IMR-90 (cell line): ENCODE measurements around the gene CYSLTR2. TPM values are rescaled to one million over a fixed set of nuclear protein-coding genes. Genes with fewer than 3 reads are reported as not detected.
"Not testable (repeated sequence)": the region's sequence is repeated elsewhere in the genome, so short reads cannot be mapped to it uniquely, and the experiment has no call there.

ENCODE experiments used
- ATAC-seq: fragments of 200-7000 bp; cut with Tn5 transposase; 2 replicates; pipeline ENCODE4 v1.9.1; 2020; ENCODE audit warnings: low read depth, mild to moderate bottlenecking, moderate library complexity
- BruUV-seq: library from RNA; stranded (reverse); fragments of 400-500 nt; replicated peaks from 2 replicates; lab custom pipeline; 2021; lab: Mats Ljungman, UMichigan
- CTCF ChIA-PET: fragments of 300-600 bp; formaldehyde crosslinking; extraction: SDS; loops from one replicate; lab custom pipeline; 2021; ENCODE audit warnings: antibody characterized with exemption; lab: Yijun Ruan, JAX
- POLR2A ChIA-PET: fragments of 300-600 bp; sonication (Branson Sonifier 250); formaldehyde crosslinking; loops from one replicate; lab custom pipeline; 2022; ENCODE audit warnings: antibody characterized with exemption; ENCODE audit not compliant: unreplicated experiment; lab: Charles Lee
- DNase-seq: peaks from one replicate; pipeline ENCODE4 v3.0.0; 2013
- H2AFZ ChIP-seq: replicated peaks from 2 replicates; pipeline ENCODE3; 2013; ENCODE audit warnings: low read length, mild to moderate bottlenecking; ENCODE audit not compliant: poor library complexity
- H2AK5ac ChIP-seq: 2 replicates; pipeline ENCODE4 v1.6.1; 2013; ENCODE audit warnings: low read depth, low read length, inconsistent platforms
- H2AK9ac ChIP-seq: replicated peaks from 2 replicates; pipeline ENCODE3; 2013; ENCODE audit warnings: mild to moderate bottlenecking, low read depth, low read length, moderate library complexity; ENCODE audit not compliant: poor library complexity
- H2BK120ac ChIP-seq: 2 replicates; pipeline ENCODE4 v1.6.1; 2013; ENCODE audit warnings: low read depth, low read length, inconsistent platforms
- H2BK15ac ChIP-seq: 3 replicates; pipeline ENCODE4 v1.6.1; 2013; ENCODE audit warnings: low read depth, low read length, inconsistent platforms
- H2BK20ac ChIP-seq: 2 replicates; pipeline ENCODE4 v1.6.1; 2013; ENCODE audit warnings: low read depth, mild to moderate bottlenecking, inconsistent platforms, low read length, moderate library complexity
- H2BK5ac ChIP-seq: 2 replicates; pipeline ENCODE4 v1.6.1; 2013; ENCODE audit warnings: mild to moderate bottlenecking, low read depth, low read length, inconsistent platforms; ENCODE audit not compliant: poor library complexity, severe bottlenecking
- H3K14ac ChIP-seq: replicated peaks from 2 replicates; pipeline ENCODE4 v1.6.1; 2013; ENCODE audit warnings: low read depth, low read length, inconsistent platforms
- H3K18ac ChIP-seq: 2 replicates; pipeline ENCODE4 v1.6.1; 2013; ENCODE audit warnings: low read depth, low read length, control low read depth
- H3K23ac ChIP-seq: 2 replicates; pipeline ENCODE4 v1.6.1; 2013; ENCODE audit warnings: low read depth, low read length, inconsistent platforms
- H3K27ac ChIP-seq: 2 replicates; pipeline ENCODE4 v1.5.1; 2013; ENCODE audit warnings: mild to moderate bottlenecking, control low read depth, low read length; ENCODE audit not compliant: insufficient read depth
- H3K27me3 ChIP-seq: 2 replicates; pipeline ENCODE4 v1.6.1; 2013; ENCODE audit warnings: low read length; ENCODE audit not compliant: control insufficient read depth, insufficient read depth
- H3K36me3 ChIP-seq: 2 replicates; pipeline ENCODE4 v1.6.1; 2013; ENCODE audit warnings: low read length, mixed read lengths; ENCODE audit not compliant: control insufficient read depth, insufficient read depth
- H3K4ac ChIP-seq: 2 replicates; pipeline ENCODE4 v1.6.1; 2013; ENCODE audit warnings: low read depth, low read length, inconsistent platforms
- H3K4me1 ChIP-seq: 2 replicates; pipeline ENCODE4 v1.6.1; 2013; ENCODE audit warnings: low read length, mixed read lengths; ENCODE audit not compliant: control insufficient read depth, insufficient read depth
- H3K4me2 ChIP-seq: 2 replicates; pipeline ENCODE4 v1.6.1; 2013; ENCODE audit warnings: low read depth, mild to moderate bottlenecking, control low read depth, low read length, moderate library complexity
- H3K4me3 ChIP-seq: 2 replicates; pipeline ENCODE4 v1.5.1; 2013; ENCODE audit warnings: low read depth, mild to moderate bottlenecking, control low read depth, low read length, moderate library complexity; ENCODE audit not compliant: insufficient read depth
- H3K56ac ChIP-seq: 2 replicates; pipeline ENCODE4 v1.6.1; 2013; ENCODE audit warnings: low read length, inconsistent platforms; ENCODE audit not compliant: insufficient read depth; ENCODE audit errors: extremely low read depth
- H3K79me1 ChIP-seq, 2 experiments: 2 replicates each; pipeline ENCODE4 v1.6.1; 2013; ENCODE audit warnings: low read length in 2 of 2, inconsistent platforms in 1 of 2, low read depth in 1 of 2
- H3K9ac ChIP-seq: 2 replicates; pipeline ENCODE4 v1.6.1; 2013; ENCODE audit warnings: low read depth, low read length, control low read depth
- H3K9me1 ChIP-seq: 2 replicates; pipeline ENCODE4 v1.6.1; 2013; ENCODE audit warnings: low read length, inconsistent platforms; ENCODE audit not compliant: insufficient read depth
- H3K9me3 ChIP-seq: 2 replicates; pipeline ENCODE4 v1.6.1; 2013; ENCODE audit warnings: low read length; ENCODE audit not compliant: control insufficient read depth, insufficient read depth
- H4K20me1 ChIP-seq: 2 replicates; pipeline ENCODE4 v1.6.1; 2013; ENCODE audit warnings: low read length, inconsistent platforms; ENCODE audit not compliant: insufficient read depth
- H4K5ac ChIP-seq: 2 replicates; pipeline ENCODE4 v1.6.1; 2013; ENCODE audit warnings: mild to moderate bottlenecking, low read depth, low read length, control low read depth
- H4K8ac ChIP-seq, 2 experiments: 2 replicates each; pipeline ENCODE4 v1.6.1; 2013; ENCODE audit warnings: low read depth in 2 of 2, low read length in 2 of 2, control low read depth in 1 of 2, inconsistent platforms in 1 of 2
- H4K91ac ChIP-seq: 2 replicates; pipeline ENCODE4 v1.6.1; 2013; ENCODE audit warnings: low read depth, low read length, inconsistent platforms; ENCODE audit not compliant: insufficient read depth
- BHLHE40 ChIP-seq: fragments of 150-350 bp; IDR thresholded peaks from 2 replicates; pipeline ENCODE4 v1.6.1; 2016; ENCODE audit warnings: mild to moderate bottlenecking, low read depth, low read length
- MAFK ChIP-seq: IDR thresholded peaks from 2 replicates; pipeline ENCODE4 v1.6.1; 2012; ENCODE audit warnings: low read depth, low read length, improper control_type of control experiment
- MAZ ChIP-seq: IDR thresholded peaks from 2 replicates; pipeline ENCODE4 v1.6.1; 2012; ENCODE audit warnings: low read depth, mild to moderate bottlenecking, low read length, improper control_type of control experiment, moderate library complexity, borderline replicate concordance
- POLR2A ChIP-seq: IDR thresholded peaks from 2 replicates; pipeline ENCODE4 v1.6.1; 2012; ENCODE audit warnings: mild to moderate bottlenecking, low read depth, low read length
- RAD21 ChIP-seq: IDR thresholded peaks from 2 replicates; pipeline ENCODE4 v1.6.1; 2012; ENCODE audit warnings: low read length, improper control_type of control experiment
- RCOR1 ChIP-seq: IDR thresholded peaks from 2 replicates; pipeline ENCODE4 v1.6.1; 2012; ENCODE audit warnings: mild to moderate bottlenecking, low read length, improper control_type of control experiment; ENCODE audit not compliant: insufficient replicate concordance
- RFX5 ChIP-seq: IDR thresholded peaks from 2 replicates; pipeline ENCODE4 v1.8.0; 2012; ENCODE audit warnings: low read depth, mild to moderate bottlenecking, low read length, moderate library complexity
- WGBS, 2 experiments: methylation state at CpG; one replicate each; pipeline versions ENCODE4 v1.1.5 to v1.1.7; 2013; ENCODE audit warnings: missing lambda C conversion rate in 2 of 2; ENCODE audit not compliant: insufficient read length in 1 of 2; ENCODE audit errors: extremely low coverage in 2 of 2; 5-methylcytosine and 5-hydroxymethylcytosine counted together
- dilution Hi-C: fragments of 300-500 bp; cut with HindIII; formaldehyde crosslinking; loops from one replicate; pipeline ENCODE4 v1.14.3; 2018; ENCODE audit warnings: low sequenced_read_pairs; ENCODE audit not compliant: unreplicated experiment
- in situ Hi-C: fragments of 300-500 bp; cut with MboI; formaldehyde crosslinking; loops from 3 replicates; pipeline ENCODE4 v1.14.3; 2019; ENCODE audit warnings: low sequenced_read_pairs, inconsistent platforms, mixed read lengths
- intact Hi-C: fragments of 100-400 bp; cut with micrococcal nuclease; formaldehyde crosslinking; loops from 2 replicates; pipeline ENCODE4 v1.10.0; 2022
- polyA plus RNA-seq, 3 experiments: library from polyadenylated mRNA; depleted of rRNA; stranded (reverse); fragments of >200 nt; gene quantifications; 2 replicates each; pipeline ENCODE4 v1.2.3, GENCODE V29; 2012; ENCODE audit warnings: low replicate concordance in 1 of 3
- total RNA-seq: library from RNA; depleted of rRNA; stranded (reverse); fragments of >200 nt; gene quantifications from 2 replicates; pipeline ENCODE4 v1.2.3, GENCODE V29; 2012
- TF ChIP-seq, protein P1 (sequence below): fragments of 150-350 bp; IDR thresholded peaks from 2 replicates; pipeline ENCODE4 v1.6.1; 2016; ENCODE audit warnings: low read depth, mild to moderate bottlenecking, low read length, moderate library complexity, borderline replicate concordance
- TF ChIP-seq, protein P2 (sequence below): fragments of 150-350 bp; IDR thresholded peaks from 2 replicates; pipeline ENCODE4 v1.6.1; 2017; ENCODE audit warnings: mild to moderate bottlenecking, antibody characterized with exemption, low read length, low read depth

Gene CYSLTR2
- total and polyA plus RNA-seq, 2 of the 4 experiments (the other 2 are of a cell fraction) = not detected

GRCh38 chr13:48667136-48667535, 13.4 kb downstream of the CYSLTR2 start:
- 100% methylated on average over 1 of the region's 3 CpGs; no CpG with 5 or more reads in 1 of the 2 experiments for WGBS, 2 experiments
- intact Hi-C loops = no loop called here

DNA sequence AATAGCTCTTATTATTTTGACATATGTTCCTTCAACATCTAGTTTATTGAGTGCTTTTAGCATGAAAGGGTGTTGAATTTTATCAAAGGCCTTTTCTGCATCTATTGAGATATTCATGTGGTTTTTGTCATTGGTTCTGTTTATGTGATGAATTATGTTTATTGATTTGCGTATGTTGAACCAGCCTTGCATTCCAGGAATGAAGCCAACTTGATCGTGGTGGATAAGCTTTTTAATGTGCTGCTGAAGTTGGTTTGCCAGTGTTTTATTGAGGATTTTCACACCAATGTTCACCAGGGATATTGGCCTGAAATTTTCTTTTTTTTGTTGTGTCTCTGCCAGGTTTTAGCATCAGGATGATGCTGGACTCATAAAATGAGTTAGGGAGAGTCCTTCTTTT, 17.7 kb downstream of the CYSLTR2 start:
- H3K27ac ChIP-seq, H4K20me1 ChIP-seq, H3K18ac ChIP-seq, H3K27me3 ChIP-seq, intact Hi-C loops, H3K79me1 ChIP-seq, POLR2A ChIA-PET, H2AK5ac ChIP-seq, ATAC-seq, dilution Hi-C loops, H3K23ac ChIP-seq, H3K14ac ChIP-seq, H4K8ac ChIP-seq, DNase-seq, H3K9ac ChIP-seq, H3K4me3 ChIP-seq, H3K56ac ChIP-seq, H2BK5ac ChIP-seq, H4K91ac ChIP-seq, H2AFZ ChIP-seq, H3K4ac ChIP-seq, H3K9me3 ChIP-seq, H2BK15ac ChIP-seq, in situ Hi-C loops, H3K4me1 ChIP-seq, H3K4me2 ChIP-seq, H2AK9ac ChIP-seq, H2BK120ac ChIP-seq, H3K9me1 ChIP-seq, H3K36me3 ChIP-seq, H2BK20ac ChIP-seq, BruUV-seq, H4K5ac ChIP-seq: not testable (repeated sequence)
- WGBS, 2 experiments = no CpG with 5 or more reads among the region's 2 CpGs
- CTCF ChIA-PET = interaction anchor here (0.6 kb wide), 1 partner anchor 111 kb away, joined by 3 read pairs; no protein-coding TSS in a partner anchor

More at GRCh38 chr13:48667136-48667535, 13.4 kb downstream of the CYSLTR2 start:
- DNase-seq (no peak), ATAC-seq (no peak)
- H3K9ac ChIP-seq = no peak overlapping the region
- no peak overlapping the region for H3K4me3 ChIP-seq
- TF ChIP-seq RFX5 (no peak), RAD21 (no peak), BHLHE40 (no peak), MAFK (no peak), MAZ (no peak), RCOR1 (no peak), POLR2A (no peak)
- TF ChIP-seq, protein P1, sequence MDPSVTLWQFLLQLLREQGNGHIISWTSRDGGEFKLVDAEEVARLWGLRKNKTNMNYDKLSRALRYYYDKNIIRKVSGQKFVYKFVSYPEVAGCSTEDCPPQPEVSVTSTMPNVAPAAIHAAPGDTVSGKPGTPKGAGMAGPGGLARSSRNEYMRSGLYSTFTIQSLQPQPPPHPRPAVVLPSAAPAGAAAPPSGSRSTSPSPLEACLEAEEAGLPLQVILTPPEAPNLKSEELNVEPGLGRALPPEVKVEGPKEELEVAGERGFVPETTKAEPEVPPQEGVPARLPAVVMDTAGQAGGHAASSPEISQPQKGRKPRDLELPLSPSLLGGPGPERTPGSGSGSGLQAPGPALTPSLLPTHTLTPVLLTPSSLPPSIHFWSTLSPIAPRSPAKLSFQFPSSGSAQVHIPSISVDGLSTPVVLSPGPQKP = no peak
- TF ChIP-seq, protein P2, sequence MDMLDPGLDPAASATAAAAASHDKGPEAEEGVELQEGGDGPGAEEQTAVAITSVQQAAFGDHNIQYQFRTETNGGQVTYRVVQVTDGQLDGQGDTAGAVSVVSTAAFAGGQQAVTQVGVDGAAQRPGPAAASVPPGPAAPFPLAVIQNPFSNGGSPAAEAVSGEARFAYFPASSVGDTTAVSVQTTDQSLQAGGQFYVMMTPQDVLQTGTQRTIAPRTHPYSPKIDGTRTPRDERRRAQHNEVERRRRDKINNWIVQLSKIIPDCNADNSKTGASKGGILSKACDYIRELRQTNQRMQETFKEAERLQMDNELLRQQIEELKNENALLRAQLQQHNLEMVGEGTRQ = no peak
- no peaks in the 10 kb centered on the region for H3K9me1 ChIP-seq
- H4K20me1 ChIP-seq = no peaks in the 10 kb centered on the region
- H3K4me2 ChIP-seq = no peak overlapping the region
- no peaks in the 10 kb centered on the region for H3K4me1 ChIP-seq
- in situ Hi-C loops (no loop called here), dilution Hi-C loops (no loop called here)
- no peak overlapping the region for H3K27ac ChIP-seq
- no peak overlapping the region for H4K5ac ChIP-seq
- H3K79me1 ChIP-seq = no peaks in the 10 kb centered on the region
- H2BK5ac ChIP-seq = no peak overlapping the region
- H3K18ac ChIP-seq = no peak overlapping the region
- no peak overlapping the region for H3K4ac ChIP-seq
- no peak overlapping the region for H4K91ac ChIP-seq
- no peak overlapping the region for H4K8ac ChIP-seq
- H3K23ac ChIP-seq = no peak overlapping the region
- BruUV-seq = no TSS peak
- H2AK5ac ChIP-seq = no peak overlapping the region
- no peak overlapping the region for H2AK9ac ChIP-seq
- ChIA-PET POLR2A (no interaction called here), CTCF (no interaction called here)
- no peak overlapping the region for H2BK120ac ChIP-seq
- H3K56ac ChIP-seq = no peak overlapping the region
- H2BK15ac ChIP-seq = no peak overlapping the region
- no peaks in the 10 kb centered on the region for H3K36me3 ChIP-seq
- no peak overlapping the region for H3K14ac ChIP-seq
- peaks cover 4% of the 10 kb centered on the region; the same call in 1 of the 2 replicates for H3K9me3 ChIP-seq
- no peak overlapping the region for H2AFZ ChIP-seq
- no peak overlapping the region for H2BK20ac ChIP-seq
- no peaks in the 10 kb centered on the region for H3K27me3 ChIP-seq
